ENCODE measurements around the gene IL1RAPL2.
"Not testable (repeated sequence)": the region's sequence is repeated elsewhere in the genome, so short reads cannot be mapped to it uniquely, and the experiment has no call there.

The IL1RAPL2 gene

DNA sequence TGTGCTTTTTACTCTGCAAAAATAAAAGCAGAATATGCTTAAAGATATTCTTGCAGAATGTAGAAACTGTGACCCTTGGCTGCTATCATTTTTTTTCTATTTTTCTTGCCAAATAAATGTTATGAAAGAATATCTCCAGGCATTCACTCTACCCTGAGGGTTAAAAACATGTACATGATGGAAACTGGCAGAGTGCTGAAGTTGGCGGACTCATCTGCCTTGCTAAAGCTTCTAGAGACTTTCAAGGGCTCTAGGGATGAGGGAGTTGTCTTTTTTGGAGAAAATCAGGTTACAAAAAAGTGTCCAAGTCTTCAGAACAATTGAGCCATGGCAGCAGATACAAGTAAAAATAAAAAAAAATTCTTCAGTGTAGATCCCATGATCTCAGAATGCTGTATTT lies 1215.8 kb downstream of the IL1RAPL2 start:
- Histone ChIP-seq H3K79me2 (ENCODE audit: insufficient read depth, low read length) (no peaks in the 10 kb centered on the region), H3K9me3 (ENCODE audit: insufficient read depth, low read length) (no peaks in the 10 kb centered on the region), H3K27me3 (ENCODE audit: low read length) (no peaks in the 10 kb centered on the region), H3K9ac (ENCODE audit: low read length) (no peak overlapping the region), H3K4me2 (ENCODE audit: low read depth, low read length, poor library complexity, severe bottlenecking) (no peak overlapping the region), H3K9me2 (replicated peaks; ENCODE audit: insufficient read depth, low read length) (no peaks in the 10 kb centered on the region), H3K4me3 (ENCODE audit: insufficient read depth, low read length, poor library complexity, severe bottlenecking) (no peak overlapping the region), H3F3A (ENCODE audit: insufficient read depth) (no peaks in the 10 kb centered on the region), H2AFZ (ENCODE audit: low read depth, low read length, severe bottlenecking) (no peak overlapping the region), H4K20me1 (ENCODE audit: low read depth, low read length) (no peaks in the 10 kb centered on the region), H3K27ac (ENCODE audit: low read depth, low read length) (no peak overlapping the region), H3K36me3 (ENCODE audit: low read length) (no peaks in the 10 kb centered on the region)
- TF ChIP-seq CTCF (IDR thresholded peaks at IDR 0.05; ENCODE audit: insufficient read depth, low read length, poor library complexity, severe bottlenecking) = no peak
- no peak for TF ChIP-seq EZH2phosphoT487 (conservative IDR thresholded peaks at IDR 0.05; ENCODE audit: low read length)

DNA sequence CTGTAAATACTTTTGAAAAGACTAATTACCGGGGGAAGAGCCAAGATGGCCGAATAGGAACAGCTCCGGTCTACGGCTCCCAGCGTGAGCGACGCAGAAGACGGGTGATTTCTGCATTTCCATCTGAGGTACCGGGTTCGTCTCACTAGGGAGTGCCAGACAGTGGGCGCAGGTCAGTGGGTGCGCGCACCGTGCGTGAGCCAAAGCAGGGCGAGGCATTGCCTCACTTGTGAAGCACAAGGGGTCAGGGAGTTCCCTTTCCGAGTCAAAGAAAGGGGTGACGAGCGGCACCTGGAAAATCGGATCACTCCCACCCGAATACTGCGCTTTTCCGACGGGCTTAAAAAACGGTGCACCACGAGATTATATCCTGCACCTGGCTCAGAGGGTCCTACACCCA lies 1230.9 kb downstream of the IL1RAPL2 start:
- H3K27ac ChIP-seq (ENCODE audit: low read depth, low read length); H3K4me2 ChIP-seq (ENCODE audit: low read depth, low read length, poor library complexity, severe bottlenecking); H3K79me2 ChIP-seq (ENCODE audit: insufficient read depth, low read length); H4K20me1 ChIP-seq (ENCODE audit: low read depth, low read length); H3K9me2 ChIP-seq (replicated peaks; ENCODE audit: insufficient read depth, low read length); H2AFZ ChIP-seq (ENCODE audit: low read depth, low read length, severe bottlenecking); H3K9me3 ChIP-seq (ENCODE audit: insufficient read depth, low read length); H3F3A ChIP-seq (ENCODE audit: insufficient read depth); H3K9ac ChIP-seq (ENCODE audit: low read length); H3K4me3 ChIP-seq (ENCODE audit: insufficient read depth, low read length, poor library complexity, severe bottlenecking); H3K27me3 ChIP-seq (ENCODE audit: low read length); H3K36me3 ChIP-seq (ENCODE audit: low read length): not testable (repeated sequence)

DNA sequence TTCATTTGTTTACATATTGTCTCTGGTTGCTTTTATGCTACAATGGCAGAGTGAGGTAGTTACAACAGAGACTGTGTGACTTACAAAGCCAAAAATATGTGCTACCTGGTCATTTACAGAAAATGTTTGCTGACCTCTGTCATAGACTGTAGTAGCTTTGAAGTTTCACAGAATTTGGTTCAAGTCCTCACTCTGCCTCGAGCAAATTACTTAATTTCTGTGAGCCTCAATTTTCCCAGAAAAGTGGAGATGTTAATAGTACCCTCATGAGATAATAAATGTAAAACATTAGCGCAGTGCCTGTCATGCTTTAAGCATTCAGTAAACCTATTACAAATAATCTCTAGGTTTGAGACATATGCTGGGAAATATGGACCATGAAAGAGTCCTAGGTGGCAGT lies 1237.9 kb downstream of the IL1RAPL2 start:
- Histone ChIP-seq H3K27ac (ENCODE audit: low read depth, low read length) (no peak overlapping the region), H3K4me3 (ENCODE audit: insufficient read depth, low read length, poor library complexity, severe bottlenecking) (no peak overlapping the region), H4K20me1 (ENCODE audit: low read depth, low read length) (no peaks in the 10 kb centered on the region), H3K36me3 (ENCODE audit: low read length) (no peaks in the 10 kb centered on the region), H3K9me2 (replicated peaks; ENCODE audit: insufficient read depth, low read length) (no peaks in the 10 kb centered on the region), H3K9ac (ENCODE audit: low read length) (no peak overlapping the region), H2AFZ (ENCODE audit: low read depth, low read length, severe bottlenecking) (no peak overlapping the region), H3K4me2 (ENCODE audit: low read depth, low read length, poor library complexity, severe bottlenecking) (no peak overlapping the region), H3K9me3 (ENCODE audit: insufficient read depth, low read length) (no peaks in the 10 kb centered on the region), H3F3A (ENCODE audit: insufficient read depth) (no peaks in the 10 kb centered on the region), H3K79me2 (ENCODE audit: insufficient read depth, low read length) (no peaks in the 10 kb centered on the region), H3K27me3 (ENCODE audit: low read length) (no peaks in the 10 kb centered on the region)
- TF ChIP-seq CTCF (IDR thresholded peaks at IDR 0.05; ENCODE audit: insufficient read depth, low read length, poor library complexity, severe bottlenecking) (no peak), EZH2phosphoT487 (conservative IDR thresholded peaks at IDR 0.05; ENCODE audit: low read length) (no peak)

DNA sequence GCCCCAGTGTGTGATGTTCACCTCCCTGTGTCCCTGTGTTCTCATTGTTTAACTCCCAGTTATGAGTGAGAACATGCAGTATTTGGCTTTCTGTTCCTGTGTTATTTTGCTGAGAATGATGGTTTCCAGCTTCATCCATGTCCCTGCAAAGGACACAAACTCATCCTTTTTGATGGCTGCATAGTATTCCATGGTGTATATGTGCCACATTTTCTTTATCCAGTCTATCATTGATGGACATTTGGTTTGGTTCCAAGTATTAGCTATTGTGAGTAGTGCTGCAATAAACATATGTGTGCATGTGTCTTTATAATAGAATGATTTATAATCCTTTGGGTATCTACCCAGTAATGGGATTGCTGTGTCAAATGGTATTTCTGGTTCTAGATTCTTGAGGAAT lies 1239.7 kb downstream of the IL1RAPL2 start:
- H3K9me2 ChIP-seq (replicated peaks; ENCODE audit: insufficient read depth, low read length); H3K4me3 ChIP-seq (ENCODE audit: insufficient read depth, low read length, poor library complexity, severe bottlenecking); H3K9ac ChIP-seq (ENCODE audit: low read length); H3K27ac ChIP-seq (ENCODE audit: low read depth, low read length); H3K4me2 ChIP-seq (ENCODE audit: low read depth, low read length, poor library complexity, severe bottlenecking); H3K36me3 ChIP-seq (ENCODE audit: low read length); H3K27me3 ChIP-seq (ENCODE audit: low read length); H3K9me3 ChIP-seq (ENCODE audit: insufficient read depth, low read length); H2AFZ ChIP-seq (ENCODE audit: low read depth, low read length, severe bottlenecking); H3K79me2 ChIP-seq (ENCODE audit: insufficient read depth, low read length); H3F3A ChIP-seq (ENCODE audit: insufficient read depth); H4K20me1 ChIP-seq (ENCODE audit: low read depth, low read length): not testable (repeated sequence)

All from SU-DHL-6 (cell line).